Body of pancreas (tissue), 4 donors: Measurements from ENCODE around the gene GPAM. TPM values are rescaled to one million over a fixed set of nuclear protein-coding genes. Genes with fewer than 3 reads are reported as not detected.

Experiments used
- ATAC-seq: fragments of 150-250 bp; one replicate; pipeline ENCODE4 v1.9.1; 2016
- DNase-seq, 4 donors: peaks; one replicate each; pipeline ENCODE4 v3.0.0-alpha.2; 2019
- H3K27ac ChIP-seq, 4 donors: fragments of 200-600 bp; sonication (generic); 1 replicate in 3 of 4; 2 replicates in 1 of 4; pipeline versions ENCODE4 v1.5.1 to v1.6.1; 2016 to 2019; ENCODE audit warnings: mild to moderate bottlenecking in 1 of 4, mixed read lengths in 1 of 4, moderate library complexity in 1 of 4
- H3K27me3 ChIP-seq, 2 donors: fragments of 200-600 bp; sonication (generic); one replicate each; pipeline ENCODE4 v1.6.0; 2016; ENCODE audit warnings: mild to moderate bottlenecking in 1 of 2
- H3K36me3 ChIP-seq, 2 donors: fragments of 200-600 bp; sonication (generic); replicated peaks in 1 of 2; 2 replicates each; pipeline ENCODE4 v1.5.1; 2016; ENCODE audit warnings: low read depth in 2 of 2; ENCODE audit not compliant: insufficient read depth in 1 of 2
- H3K4me1 ChIP-seq: fragments of 200-600 bp; sonication (generic); one replicate; pipeline ENCODE4 v1.6.0; 2016
- H3K4me3 ChIP-seq, 2 donors: fragments of 200-600 bp; sonication (generic); 1 replicate in 1 of 2; 2 replicates in 1 of 2; pipeline ENCODE4 v1.5.1; 2016 to 2019
- H3K9me3 ChIP-seq, 3 donors: fragments of 200-600 bp; sonication (generic); 1 replicate in 2 of 3; 2 replicates in 1 of 3; pipeline ENCODE4 v1.5.1; 2016
- CTCF ChIP-seq, 7 experiments: fragments of 450-650 bp in 4 of 7; fragments of 200-600 bp in 3 of 7; sonication (generic) in 3 of 7; IDR thresholded peaks; one replicate each; pipeline ENCODE4 v1.5.1; 2016 to 2019; ENCODE audit warnings: antibody characterized with exemption in 7 of 7
- POLR2A ChIP-seq, 3 donors: fragments of 450-650 bp; IDR thresholded peaks; one replicate each; pipeline ENCODE4 v1.6.1; 2016; ENCODE audit warnings: antibody characterized with exemption in 3 of 3, mild to moderate bottlenecking in 2 of 3
- WGBS, 2 donors: methylation state at CpG; one replicate each; pipeline ENCODE4 v1.1.5; 2017; 5-methylcytosine and 5-hydroxymethylcytosine counted together
- intact Hi-C: fragments of 100-400 bp; cut with DNase I; formaldehyde crosslinking; loops from one replicate; pipeline ENCODE4 v1.15.1; 2023
- total RNA-seq, 2 donors: library from RNA; depleted of rRNA; stranded (reverse); fragments of >200 nt; gene quantifications; one replicate each; pipeline ENCODE4 v1.1.0, GENCODE V29; 2016

Gene GPAM
- total RNA-seq, 2 donors from 2014 or later = 9.1 to 66.9 TPM

- intact Hi-C loops = no loop called here
- WGBS, 2 donors = 88 to 89% methylated on average over 4 of the region's 4 CpGs
- no peak for TF ChIP-seq CTCF (IDR thresholded peaks at IDR 0.05)
- TF ChIP-seq POLR2A (IDR thresholded peaks at IDR 0.05) = no peak
- Histone ChIP-seq H3K27ac (no peak overlapping the region), H3K4me1 (no peaks in the 10 kb centered on the region), H3K27me3 (no peaks in the 10 kb centered on the region), H3K36me3 (no peaks in the 10 kb centered on the region), H3K9me3 (no peaks in the 10 kb centered on the region), H3K4me3 (no peak overlapping the region)
- ATAC-seq (no peak), DNase-seq (no peak)
Measured at GRCh38 chr10:112210666-112211065, 27.1 kb upstream of the GPAM start.

- TF ChIP-seq POLR2A (IDR thresholded peaks at IDR 0.05) (no peak), CTCF (IDR thresholded peaks at IDR 0.05) (no peak)
- ATAC-seq = no peak
- H3K9me3 ChIP-seq = no peaks in the 10 kb centered on the region
- H3K27me3 ChIP-seq = no peaks in the 10 kb centered on the region
- no peak for DNase-seq
- H3K36me3 ChIP-seq = no peaks in the 10 kb centered on the region
- WGBS, 2 donors = 65 to 74% methylated on average over 7 of the region's 7 CpGs
- H3K27ac ChIP-seq = no peak overlapping the region
- intact Hi-C loops = no loop called here
- no peaks in the 10 kb centered on the region for H3K4me1 ChIP-seq
- no peak overlapping the region for H3K4me3 ChIP-seq
Measured at GRCh38 chr10:112209684-112210131, 26.1 kb upstream of the GPAM start.

GRCh38 chr10:112208997-112209396, 25.4 kb upstream of the GPAM start:
- H3K9me3 ChIP-seq = no peaks in the 10 kb centered on the region
- no peak for DNase-seq
- no peak overlapping the region for H3K4me3 ChIP-seq
- ATAC-seq = no peak
- no peaks in the 10 kb centered on the region for H3K4me1 ChIP-seq
- intact Hi-C loops = no loop called here
- no peak overlapping the region for H3K27ac ChIP-seq
- H3K27me3 ChIP-seq = no peaks in the 10 kb centered on the region
- WGBS, 2 donors = 81 to 86% methylated on average over 6 of the region's 6 CpGs
- H3K36me3 ChIP-seq = no peaks in the 10 kb centered on the region
- TF ChIP-seq CTCF (IDR thresholded peaks at IDR 0.05) = no peak
- TF ChIP-seq POLR2A (IDR thresholded peaks at IDR 0.05) = no peak

GRCh38 chr10:112208292-112208691, 24.7 kb upstream of the GPAM start:
- no peaks in the 10 kb centered on the region for H3K36me3 ChIP-seq

More at GRCh38 chr10:112208292-112208691, 24.7 kb upstream of the GPAM start:
- no peak for DNase-seq
- H3K27ac ChIP-seq = no peak overlapping the region
- no peaks in the 10 kb centered on the region for H3K9me3 ChIP-seq
- H3K4me3 ChIP-seq = no peak overlapping the region
- no peaks in the 10 kb centered on the region for H3K4me1 ChIP-seq
- H3K27me3 ChIP-seq = no peaks in the 10 kb centered on the region
- WGBS, 2 donors = 41 to 49% methylated on average over 4 of the region's 4 CpGs
- ATAC-seq = no peak
- intact Hi-C loops = no loop called here
- TF ChIP-seq CTCF (IDR thresholded peaks at IDR 0.05) (no peak), POLR2A (IDR thresholded peaks at IDR 0.05) (no peak)
